Neural cell (in vitro differentiated cells): ENCODE data around the gene MALRD1.

Source experiments
- CTCF ChIP-seq: fragments of 450-650 bp; IDR thresholded peaks from 2 replicates; pipeline ENCODE4 v1.5.1; 2014; ENCODE audit warnings: antibody characterized with exemption, mild to moderate bottlenecking, moderate library complexity; ENCODE audit not compliant: poor library complexity, severe bottlenecking
- EP300 ChIP-seq: fragments of 450-650 bp; conservative IDR thresholded peaks from 2 replicates; pipeline ENCODE4 v1.6.1; 2014; ENCODE audit warnings: antibody characterized with exemption, mild to moderate bottlenecking, moderate library complexity; ENCODE audit not compliant: poor library complexity, severe bottlenecking
- EZH2 ChIP-seq: fragments of 200-600, 300-800 bp; shearing (Covaris generic), sonication (generic); IDR thresholded peaks from 2 replicates; pipeline ENCODE4 v1.6.1; 2014; ENCODE audit warnings: antibody characterized with exemption, low read length, borderline replicate concordance, mild to moderate bottlenecking; ENCODE audit not compliant: insufficient read depth, poor library complexity, severe bottlenecking
- RAD21 ChIP-seq: fragments of 450-650 bp; conservative IDR thresholded peaks from 2 replicates; pipeline ENCODE4 v1.6.1; 2014; ENCODE audit warnings: antibody characterized with exemption, mild to moderate bottlenecking, moderate library complexity
- REST ChIP-seq: IDR thresholded peaks from 2 replicates; pipeline ENCODE4 v1.6.1; 2012; ENCODE audit warnings: borderline replicate concordance
- SMC3 ChIP-seq: fragments of 450-650 bp; conservative IDR thresholded peaks from 2 replicates; pipeline ENCODE4 v1.6.1; 2014; ENCODE audit warnings: antibody characterized with exemption, mild to moderate bottlenecking, moderate library complexity; ENCODE audit not compliant: poor library complexity
- TAF1 ChIP-seq: IDR thresholded peaks from 2 replicates; pipeline ENCODE4 v1.6.1; 2012; ENCODE audit warnings: low read depth

- no peak for TF ChIP-seq CTCF
- no peak for TF ChIP-seq EZH2
- TF ChIP-seq EP300, result no peak
- no peak for TF ChIP-seq SMC3
- no peak for TF ChIP-seq TAF1
- no peak for TF ChIP-seq RAD21
- no peak for TF ChIP-seq REST
These were observed 34.6 kb upstream of the MALRD1 start for GRCh38 chr10:19014034-19014433.
